ENCODE measurements around the gene KIF1C.
A peak's percentile ranks its signal among the peaks of the same experiment; 100 is the strongest.

Gene KIF1C

DNA sequence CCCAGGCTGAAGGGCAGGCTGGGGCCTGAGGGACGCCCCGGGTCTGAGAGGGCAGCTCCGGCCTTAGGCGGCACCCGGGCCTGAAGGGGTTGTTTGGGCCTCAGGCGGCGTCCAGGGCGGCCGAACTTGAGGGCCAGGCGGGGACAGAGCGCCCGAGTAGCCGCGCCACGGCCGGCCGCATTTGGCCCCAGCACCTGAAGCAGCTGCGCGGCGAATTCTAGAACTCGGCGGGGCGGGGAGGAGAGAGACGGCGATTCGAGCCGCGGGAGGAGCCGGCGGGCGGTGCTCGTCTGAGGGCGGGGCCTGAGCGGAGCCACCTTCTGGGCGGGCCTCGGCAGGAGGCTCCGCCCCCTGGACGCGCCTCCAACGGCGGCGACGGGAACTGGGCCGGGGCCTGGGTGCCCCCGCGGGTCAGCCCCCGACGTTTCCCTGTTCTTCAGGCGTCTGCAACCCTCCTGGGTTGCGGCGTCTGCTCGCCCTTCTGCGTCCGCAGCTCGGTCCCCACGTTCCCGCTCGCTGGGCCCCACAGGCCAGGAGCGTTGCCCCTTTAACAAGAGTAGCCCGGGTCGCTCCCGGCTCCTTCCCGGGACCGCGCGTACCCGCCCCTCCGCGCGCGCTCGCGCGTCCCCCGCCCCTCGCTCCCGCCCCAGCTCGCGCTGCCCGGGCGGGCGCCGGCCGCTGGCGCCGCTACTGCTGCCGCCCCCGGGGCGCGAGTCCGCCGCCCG is at the start of gene KIF1C, which contains the start of gene INCA1 (continued):
- TF ChIP-seq ZSCAN4 (tag by site-specific recombination; IDR thresholded peaks at IDR 0.05) = no peak
- peak; percentile 58 for TF ChIP-seq ZEB2 (tag by site-specific recombination; IDR thresholded peaks at IDR 0.05)
- no peak for TF ChIP-seq ZNF169 (tag by site-specific recombination; IDR thresholded peaks at IDR 0.05)
- TF ChIP-seq GLI4 (tag by site-specific recombination; IDR thresholded peaks at IDR 0.05) = no peak
- TF ChIP-seq ZSCAN30 (tag by site-specific recombination; IDR thresholded peaks at IDR 0.05) = peak; percentile 11; the same call in 1 of the 2 replicates
- TF ChIP-seq HOXA7 (CRISPR knock-in tag; IDR thresholded peaks at IDR 0.05; ENCODE audit: borderline replicate concordance) = no peak
- no peak for TF ChIP-seq SCRT1 (tag by site-specific recombination; IDR thresholded peaks at IDR 0.05; ENCODE audit: borderline replicate concordance)
- TF ChIP-seq SETDB1 (IDR thresholded peaks at IDR 0.05; ENCODE audit: insufficient read length, low read length) = no peak
- TF ChIP-seq, protein P1, sequence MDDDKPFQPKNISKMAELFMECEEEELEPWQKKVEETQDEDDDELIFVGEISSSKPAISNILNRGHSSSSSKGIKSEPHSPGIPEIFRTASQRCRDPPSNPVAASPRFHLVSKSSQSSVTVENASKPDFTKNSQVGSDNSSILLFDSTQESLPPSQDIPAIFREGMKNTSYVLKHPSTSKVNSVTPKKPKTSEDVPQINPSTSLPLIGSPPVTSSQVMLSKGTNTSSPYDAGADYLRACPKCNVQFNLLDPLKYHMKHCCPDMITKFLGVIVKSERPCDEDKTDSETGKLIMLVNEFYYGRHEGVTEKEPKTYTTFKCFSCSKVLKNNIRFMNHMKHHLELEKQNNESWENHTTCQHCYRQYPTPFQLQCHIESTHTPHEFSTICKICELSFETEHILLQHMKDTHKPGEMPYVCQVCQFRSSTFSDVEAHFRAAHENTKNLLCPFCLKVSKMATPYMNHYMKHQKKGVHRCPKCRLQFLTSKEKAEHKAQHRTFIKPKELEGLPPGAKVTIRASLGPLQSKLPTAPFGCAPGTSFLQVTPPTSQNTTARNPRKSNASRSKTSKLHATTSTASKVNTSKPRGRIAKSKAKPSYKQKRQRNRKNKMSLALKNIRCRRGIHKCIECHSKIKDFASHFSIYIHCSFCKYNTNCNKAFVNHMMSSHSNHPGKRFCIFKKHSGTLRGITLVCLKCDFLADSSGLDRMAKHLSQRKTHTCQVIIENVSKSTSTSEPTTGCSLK (tag by site-specific recombination; IDR thresholded peaks at IDR 0.05) = no peak
- peak; percentile 64 for TF ChIP-seq ZBTB8A (tag by site-specific recombination; IDR thresholded peaks at IDR 0.05)
- TF ChIP-seq ZNF792 (tag by site-specific recombination; IDR thresholded peaks at IDR 0.05) = no peak
- TF ChIP-seq ZSCAN16 (tag by site-specific recombination; IDR thresholded peaks at IDR 0.05) = no peak
- TF ChIP-seq ZNF335 (tag by site-specific recombination; conservative IDR thresholded peaks at IDR 0.05) = peak; percentile 90
- TF ChIP-seq, protein P2, sequence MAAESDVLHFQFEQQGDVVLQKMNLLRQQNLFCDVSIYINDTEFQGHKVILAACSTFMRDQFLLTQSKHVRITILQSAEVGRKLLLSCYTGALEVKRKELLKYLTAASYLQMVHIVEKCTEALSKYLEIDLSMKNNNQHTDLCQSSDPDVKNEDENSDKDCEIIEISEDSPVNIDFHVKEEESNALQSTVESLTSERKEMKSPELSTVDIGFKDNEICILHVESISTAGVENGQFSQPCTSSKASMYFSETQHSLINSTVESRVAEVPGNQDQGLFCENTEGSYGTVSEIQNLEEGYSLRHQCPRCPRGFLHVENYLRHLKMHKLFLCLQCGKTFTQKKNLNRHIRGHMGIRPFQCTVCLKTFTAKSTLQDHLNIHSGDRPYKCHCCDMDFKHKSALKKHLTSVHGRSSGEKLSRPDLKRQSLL (tag by site-specific recombination; IDR thresholded peaks at IDR 0.05) = peak; percentile 7; the same call in 1 of the 2 replicates
- TF ChIP-seq ZNF692 (tag by site-specific recombination; IDR thresholded peaks at IDR 0.05) = peak; percentile 100
- no peak for TF ChIP-seq ZNF133 (tag by site-specific recombination; IDR thresholded peaks at IDR 0.05)
- TF ChIP-seq ZNF645 (tag by site-specific recombination; IDR thresholded peaks at IDR 0.05) = no peak
- no peak for TF ChIP-seq ZNF704 (tag by site-specific recombination; IDR thresholded peaks at IDR 0.05)
- no peak for TF ChIP-seq ZNF155 (tag by site-specific recombination; IDR thresholded peaks at IDR 0.05)
- TF ChIP-seq ZNF529 (tag by site-specific recombination; IDR thresholded peaks at IDR 0.05; ENCODE audit: insufficient replicate concordance) = no peak
- TF ChIP-seq ZNF146 (tag by site-specific recombination; IDR thresholded peaks at IDR 0.05) = no peak
- no peak for TF ChIP-seq ZBTB21 (tag by site-specific recombination; IDR thresholded peaks at IDR 0.05)
- TF ChIP-seq, protein P3, sequence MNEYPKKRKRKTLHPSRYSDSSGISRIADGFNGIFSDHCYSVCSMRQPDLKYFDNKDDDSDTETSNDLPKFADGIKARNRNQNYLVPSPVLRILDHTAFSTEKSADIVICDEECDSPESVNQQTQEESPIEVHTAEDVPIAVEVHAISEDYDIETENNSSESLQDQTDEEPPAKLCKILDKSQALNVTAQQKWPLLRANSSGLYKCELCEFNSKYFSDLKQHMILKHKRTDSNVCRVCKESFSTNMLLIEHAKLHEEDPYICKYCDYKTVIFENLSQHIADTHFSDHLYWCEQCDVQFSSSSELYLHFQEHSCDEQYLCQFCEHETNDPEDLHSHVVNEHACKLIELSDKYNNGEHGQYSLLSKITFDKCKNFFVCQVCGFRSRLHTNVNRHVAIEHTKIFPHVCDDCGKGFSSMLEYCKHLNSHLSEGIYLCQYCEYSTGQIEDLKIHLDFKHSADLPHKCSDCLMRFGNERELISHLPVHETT (tag by site-specific recombination; IDR thresholded peaks at IDR 0.05) = no peak
- peak; percentile 88 for TF ChIP-seq KLF10 (tag by site-specific recombination; IDR thresholded peaks at IDR 0.05)
- TF ChIP-seq ZNF138 (tag by site-specific recombination; IDR thresholded peaks at IDR 0.05; ENCODE audit: borderline replicate concordance) = no peak
- TF ChIP-seq PATZ1 (tag by site-specific recombination; IDR thresholded peaks at IDR 0.05) = peak; percentile 77
- no peak for TF ChIP-seq GFI1B (tag by site-specific recombination; IDR thresholded peaks at IDR 0.05)
- TF ChIP-seq BCL11B (tag by site-specific recombination; IDR thresholded peaks at IDR 0.05; ENCODE audit: low read depth) = peak; percentile 54
